T-helper 1 cell treated with Interleukin-12 subunit alpha and Interleukin-12 subunit beta and Interleukin-4 antibody, amounts not matched to agents 30 μg/mL and 1 μg/mL, for 36 hours (primary cell): Measurements from ENCODE around the gene ADIG.

Experiments
- H3K27ac Mint-ChIP-seq: one replicate; pipeline ENCODE4 v1.8.0; 2021; ENCODE audit warnings: mild to moderate bottlenecking, mixed read lengths
- H3K27me3 Mint-ChIP-seq: one replicate; pipeline ENCODE4 v1.8.0; 2021; ENCODE audit warnings: low read depth, mixed read lengths
- H3K36me3 Mint-ChIP-seq: one replicate; pipeline ENCODE4 v1.8.0; 2021; ENCODE audit warnings: low read depth, mixed read lengths
- H3K4me1 Mint-ChIP-seq: one replicate; pipeline ENCODE4 v1.8.0; 2021; ENCODE audit warnings: low read depth, mixed read lengths
- H3K4me3 Mint-ChIP-seq: one replicate; pipeline ENCODE4 v1.8.0; 2021; ENCODE audit warnings: mild to moderate bottlenecking, moderate library complexity, mixed read lengths
- H3K9me3 Mint-ChIP-seq: one replicate; pipeline ENCODE4 v1.8.0; 2021; ENCODE audit warnings: mixed read lengths

The ADIG gene

GRCh38 chr20:38581013-38581412 lies at the start of gene ADIG:
ADIG (plus strand) TSS chr20:38581197; CDS start chr20:38581251, 54 bp downstream.
- Mint-ChIP-seq H3K9me3 (no peaks in the 10 kb centered on the region), H3K36me3 (peaks cover 6% of the 10 kb centered on the region), H3K4me3 (no peak within 1 kb of the TSS), H3K4me1 (no peaks in the 10 kb centered on the region), H3K27me3 (no peaks in the 10 kb centered on the region), H3K27ac (no peak within 1 kb of the TSS)

GRCh38 chr20:38534756-38535155 lies 46.2 kb upstream of the ADIG start:
- H3K4me3 Mint-ChIP-seq: no peak overlapping the region
- peaks cover 42% of the 10 kb centered on the region for H3K36me3 Mint-ChIP-seq
- H3K27me3 Mint-ChIP-seq: no peaks in the 10 kb centered on the region
- peaks cover 6% of the 10 kb centered on the region for H3K4me1 Mint-ChIP-seq
- no peak overlapping the region for H3K27ac Mint-ChIP-seq
- H3K9me3 Mint-ChIP-seq: no peaks in the 10 kb centered on the region

- Mint-ChIP-seq H3K27ac (no peak overlapping the region), H3K9me3 (no peaks in the 10 kb centered on the region), H3K4me1 (peaks cover 6% of the 10 kb centered on the region), H3K36me3 (peaks cover 43% of the 10 kb centered on the region), H3K27me3 (no peaks in the 10 kb centered on the region), H3K4me3 (no peak overlapping the region)
Measured at GRCh38 chr20:38536310-38536709, 44.7 kb upstream of the ADIG start.

GRCh38 chr20:38537176-38537575 lies 43.8 kb upstream of the ADIG start:
- Mint-ChIP-seq H3K4me1 (peaks cover 6% of the 10 kb centered on the region), H3K36me3 (peaks cover 46% of the 10 kb centered on the region), H3K27me3 (no peaks in the 10 kb centered on the region), H3K4me3 (no peak overlapping the region), H3K27ac (no peak overlapping the region), H3K9me3 (no peaks in the 10 kb centered on the region)

GRCh38 chr20:38538789-38539188 lies 42.2 kb upstream of the ADIG start:
- Mint-ChIP-seq H3K9me3 (no peaks in the 10 kb centered on the region), H3K27me3 (no peaks in the 10 kb centered on the region), H3K4me1 (peaks cover 6% of the 10 kb centered on the region), H3K27ac (no peak overlapping the region), H3K4me3 (no peak overlapping the region), H3K36me3 (peaks cover 46% of the 10 kb centered on the region)

- Mint-ChIP-seq H3K4me3 (no peak overlapping the region), H3K4me1 (peaks cover 1% of the 10 kb centered on the region), H3K9me3 (no peaks in the 10 kb centered on the region), H3K27ac (no peak overlapping the region), H3K27me3 (no peaks in the 10 kb centered on the region), H3K36me3 (peaks cover 38% of the 10 kb centered on the region)
Measured at GRCh38 chr20:38543014-38543906, 37.7 kb upstream of the ADIG start.

GRCh38 chr20:38545771-38546170 lies 35.2 kb upstream of the ADIG start:
- H3K27me3 Mint-ChIP-seq: no peaks in the 10 kb centered on the region
- H3K4me1 Mint-ChIP-seq: peaks cover 1% of the 10 kb centered on the region
- no peak overlapping the region for H3K4me3 Mint-ChIP-seq
- no peaks in the 10 kb centered on the region for H3K9me3 Mint-ChIP-seq
- H3K27ac Mint-ChIP-seq: no peak overlapping the region
- H3K36me3 Mint-ChIP-seq: peaks cover 42% of the 10 kb centered on the region

GRCh38 chr20:38547288-38548085 lies 33.5 kb upstream of the ADIG start:
- peaks cover 33% of the 10 kb centered on the region for H3K36me3 Mint-ChIP-seq
- H3K27me3 Mint-ChIP-seq: no peaks in the 10 kb centered on the region
- no peak overlapping the region for H3K27ac Mint-ChIP-seq
- H3K9me3 Mint-ChIP-seq: no peaks in the 10 kb centered on the region
- H3K4me3 Mint-ChIP-seq: no peak overlapping the region
- peaks cover 1% of the 10 kb centered on the region for H3K4me1 Mint-ChIP-seq

GRCh38 chr20:38548356-38549083 lies 32.5 kb upstream of the ADIG start:
- H3K4me3 Mint-ChIP-seq: no peak overlapping the region
- no peaks in the 10 kb centered on the region for H3K9me3 Mint-ChIP-seq
- H3K36me3 Mint-ChIP-seq: peaks cover 27% of the 10 kb centered on the region
- peaks cover 1% of the 10 kb centered on the region for H3K4me1 Mint-ChIP-seq
- no peak overlapping the region for H3K27ac Mint-ChIP-seq
- H3K27me3 Mint-ChIP-seq: no peaks in the 10 kb centered on the region

GRCh38 chr20:38550274-38550673 lies 30.7 kb upstream of the ADIG start:
- H3K27ac Mint-ChIP-seq: no peak overlapping the region
- H3K4me3 Mint-ChIP-seq: no peak overlapping the region
- peaks cover 35% of the 10 kb centered on the region for H3K36me3 Mint-ChIP-seq
- H3K4me1 Mint-ChIP-seq: peaks cover 1% of the 10 kb centered on the region
- no peaks in the 10 kb centered on the region for H3K9me3 Mint-ChIP-seq
- H3K27me3 Mint-ChIP-seq: no peaks in the 10 kb centered on the region

GRCh38 chr20:38551056-38551626 lies 29.9 kb upstream of the ADIG start:
- no peaks in the 10 kb centered on the region for H3K9me3 Mint-ChIP-seq

GRCh38 chr20:38554986-38555385 lies 26.0 kb upstream of the ADIG start:
- Mint-ChIP-seq H3K27ac (no peak overlapping the region), H3K36me3 (peaks cover 35% of the 10 kb centered on the region), H3K4me3 (no peak overlapping the region), H3K9me3 (no peaks in the 10 kb centered on the region), H3K27me3 (no peaks in the 10 kb centered on the region), H3K4me1 (no peaks in the 10 kb centered on the region)

More at GRCh38 chr20:38551056-38551626, 29.9 kb upstream of the ADIG start:
- Mint-ChIP-seq H3K4me3 (no peak overlapping the region), H3K27me3 (no peaks in the 10 kb centered on the region), H3K4me1 (no peaks in the 10 kb centered on the region), H3K27ac (no peak overlapping the region), H3K36me3 (peaks cover 27% of the 10 kb centered on the region)

- H3K27me3 Mint-ChIP-seq: no peaks in the 10 kb centered on the region
- no peak overlapping the region for H3K4me3 Mint-ChIP-seq
- H3K9me3 Mint-ChIP-seq: no peaks in the 10 kb centered on the region
- H3K27ac Mint-ChIP-seq: no peak overlapping the region
- peaks cover 36% of the 10 kb centered on the region for H3K36me3 Mint-ChIP-seq
- no peaks in the 10 kb centered on the region for H3K4me1 Mint-ChIP-seq
Measured at GRCh38 chr20:38555395-38555794, 25.6 kb upstream of the ADIG start.

GRCh38 chr20:38557174-38557573 lies 23.8 kb upstream of the ADIG start:
- Mint-ChIP-seq H3K27ac (no peak overlapping the region), H3K9me3 (no peaks in the 10 kb centered on the region), H3K4me3 (no peak overlapping the region), H3K27me3 (no peaks in the 10 kb centered on the region), H3K36me3 (peaks cover 34% of the 10 kb centered on the region), H3K4me1 (no peaks in the 10 kb centered on the region)
